Liver (tissue), 3 donors: Measurements from ENCODE around the gene ANKRD31.

Source experiments
- RAD21 ChIP-seq, 2 donors: IDR thresholded peaks; 2 replicates each; pipeline ENCODE4 v1.6.1; 2016; ENCODE audit warnings: antibody characterized with exemption in 2 of 2, mild to moderate bottlenecking in 2 of 2
- RXRA ChIP-seq, 2 donors: IDR thresholded peaks; 2 replicates each; pipeline ENCODE4 v1.6.1; 2017 to 2018; ENCODE audit warnings: antibody characterized with exemption in 2 of 2, mild to moderate bottlenecking in 1 of 2
- YY1 ChIP-seq: IDR thresholded peaks from 2 replicates; pipeline ENCODE4 v1.6.1; 2016; ENCODE audit warnings: antibody characterized with exemption, mild to moderate bottlenecking
- TF ChIP-seq, protein P1 (sequence below): fragments of 150-350 bp; IDR thresholded peaks from 2 replicates; pipeline ENCODE4 v1.5.1; 2017; ENCODE audit warnings: improper control_type of control experiment, low read depth, low read length; ENCODE audit not compliant: missing input control
- TF ChIP-seq, protein P2 (sequence below): IDR thresholded peaks from 2 replicates; pipeline ENCODE4 v1.6.1; 2016; ENCODE audit warnings: antibody characterized with exemption
- donor health status: healthy.
- donor health status: healthy.

DNA sequence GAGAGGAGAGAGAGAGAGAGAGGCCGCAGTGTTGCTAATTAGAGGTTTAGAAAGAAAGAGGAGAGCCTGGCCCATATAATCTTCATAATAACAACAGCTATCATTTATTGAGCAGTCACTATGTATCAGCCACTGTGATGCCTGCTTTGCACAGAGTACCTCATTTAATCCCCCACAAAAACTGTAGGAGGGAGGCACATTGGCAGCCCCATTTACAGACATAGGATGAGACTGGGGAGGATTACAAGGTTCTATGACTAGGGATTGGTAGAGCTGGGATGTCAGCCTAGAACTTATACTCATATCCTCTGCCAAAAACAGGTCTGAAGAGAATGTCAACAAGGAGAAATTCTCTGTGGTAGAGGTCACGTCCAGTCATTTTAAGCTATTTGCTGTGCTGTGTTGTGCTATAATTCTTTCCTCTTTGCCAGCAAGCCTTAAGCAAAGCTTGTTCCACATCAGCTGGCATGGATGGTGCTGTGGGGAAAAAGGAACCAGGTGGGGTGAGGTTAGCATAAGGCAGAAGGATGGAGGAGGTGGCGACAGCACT lies 177.6 kb downstream of the ANKRD31 start:
- no peak for TF ChIP-seq RXRA (IDR thresholded peaks at IDR 0.05)
- no peak for TF ChIP-seq RAD21 (IDR thresholded peaks at IDR 0.05)
- TF ChIP-seq, protein P1, sequence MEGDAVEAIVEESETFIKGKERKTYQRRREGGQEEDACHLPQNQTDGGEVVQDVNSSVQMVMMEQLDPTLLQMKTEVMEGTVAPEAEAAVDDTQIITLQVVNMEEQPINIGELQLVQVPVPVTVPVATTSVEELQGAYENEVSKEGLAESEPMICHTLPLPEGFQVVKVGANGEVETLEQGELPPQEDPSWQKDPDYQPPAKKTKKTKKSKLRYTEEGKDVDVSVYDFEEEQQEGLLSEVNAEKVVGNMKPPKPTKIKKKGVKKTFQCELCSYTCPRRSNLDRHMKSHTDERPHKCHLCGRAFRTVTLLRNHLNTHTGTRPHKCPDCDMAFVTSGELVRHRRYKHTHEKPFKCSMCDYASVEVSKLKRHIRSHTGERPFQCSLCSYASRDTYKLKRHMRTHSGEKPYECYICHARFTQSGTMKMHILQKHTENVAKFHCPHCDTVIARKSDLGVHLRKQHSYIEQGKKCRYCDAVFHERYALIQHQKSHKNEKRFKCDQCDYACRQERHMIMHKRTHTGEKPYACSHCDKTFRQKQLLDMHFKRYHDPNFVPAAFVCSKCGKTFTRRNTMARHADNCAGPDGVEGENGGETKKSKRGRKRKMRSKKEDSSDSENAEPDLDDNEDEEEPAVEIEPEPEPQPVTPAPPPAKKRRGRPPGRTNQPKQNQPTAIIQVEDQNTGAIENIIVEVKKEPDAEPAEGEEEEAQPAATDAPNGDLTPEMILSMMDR: no peak
- TF ChIP-seq YY1: no peak
- TF ChIP-seq, protein P2, sequence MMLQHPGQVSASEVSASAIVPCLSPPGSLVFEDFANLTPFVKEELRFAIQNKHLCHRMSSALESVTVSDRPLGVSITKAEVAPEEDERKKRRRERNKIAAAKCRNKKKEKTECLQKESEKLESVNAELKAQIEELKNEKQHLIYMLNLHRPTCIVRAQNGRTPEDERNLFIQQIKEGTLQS: no peak
